Chondrocyte (in vitro differentiated cells): ENCODE measurements around the gene SLC25A11. TPM values are rescaled to one million over a fixed set of nuclear protein-coding genes. Genes with fewer than 3 reads are reported as not detected.

Experiments used
- DNase-seq: peaks from one replicate; pipeline ENCODE4 v3.0.0; 2021; ENCODE audit warnings: mixed read lengths, low spot score
- H3K27ac Mint-ChIP-seq: one replicate; pipeline ENCODE4 v1.8.0; 2021; ENCODE audit warnings: mild to moderate bottlenecking, moderate library complexity, mixed read lengths; ENCODE audit not compliant: unreplicated experiment
- H3K27me3 Mint-ChIP-seq: 2 replicates; pipeline ENCODE4 v1.8.0; 2021; ENCODE audit warnings: low read depth, mixed read lengths
- H3K36me3 Mint-ChIP-seq: 2 replicates; pipeline ENCODE4 v1.8.0; 2021; ENCODE audit warnings: low read depth, mixed read lengths
- H3K4me1 Mint-ChIP-seq: 2 replicates; pipeline ENCODE4 v1.8.0; 2021; ENCODE audit warnings: low read depth, mild to moderate bottlenecking, mixed read lengths
- H3K4me3 Mint-ChIP-seq: one replicate; pipeline ENCODE4 v1.8.0; 2021; ENCODE audit warnings: mild to moderate bottlenecking, moderate library complexity, mixed read lengths; ENCODE audit not compliant: unreplicated experiment
- H3K9me3 Mint-ChIP-seq: 2 replicates; pipeline ENCODE4 v1.8.0; 2021; ENCODE audit warnings: low read depth, mixed read lengths
- total RNA-seq: library from RNA; stranded (reverse); gene quantifications from 3 replicates; pipeline ENCODE4 v1.2.1, GENCODE V29; 2021
- TF ChIP-seq, protein P1 (sequence below): fragments of 200-600 bp; sonication (generic); IDR thresholded peaks from 2 replicates; pipeline ENCODE4 v1.5.0; 2021; ENCODE audit warnings: antibody characterized with exemption, mild to moderate bottlenecking, moderate library complexity

SLC25A11 gene
- total RNA-seq, 1 donor from 2014 or later = 46.6 TPM

DNA sequence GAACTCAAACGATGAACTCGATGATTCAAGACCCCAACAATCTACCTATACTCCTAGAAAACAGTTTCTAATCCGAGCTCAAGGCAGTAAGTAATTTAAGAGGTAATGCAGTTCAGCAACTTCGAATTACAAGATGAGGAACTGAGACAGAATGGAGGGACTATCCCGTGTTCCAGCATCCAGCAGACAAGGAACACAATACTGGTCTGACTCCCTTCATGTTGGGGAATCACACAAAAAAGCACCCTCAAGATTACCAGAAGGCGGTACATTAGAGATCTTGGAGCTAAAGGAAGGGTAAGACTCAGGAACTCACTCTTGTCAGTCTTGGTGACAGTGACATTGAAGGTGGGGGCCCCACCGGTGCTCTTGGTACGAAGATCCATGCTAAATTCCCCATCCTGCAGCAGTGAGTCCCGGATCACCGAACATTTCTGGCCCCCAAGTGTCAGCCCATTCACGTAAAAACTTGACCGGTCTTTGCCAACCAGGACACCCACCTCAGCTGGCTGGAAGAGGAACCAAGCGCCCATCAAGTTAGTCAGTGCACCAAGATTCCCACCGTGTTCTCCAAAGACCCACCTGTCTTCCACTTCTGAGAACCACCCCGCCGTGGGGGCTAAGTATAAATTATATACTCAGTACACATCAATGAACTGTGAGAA lies 6.6 kb upstream of the SLC25A11 start:
- H3K9me3 Mint-ChIP-seq = no peaks in the 10 kb centered on the region
- peaks cover 68% of the 10 kb centered on the region for H3K4me1 Mint-ChIP-seq
- no peak for DNase-seq
- H3K27ac Mint-ChIP-seq = peak overlapping the region; percentile 94
- no peaks in the 10 kb centered on the region for H3K27me3 Mint-ChIP-seq
- TF ChIP-seq, protein P1, sequence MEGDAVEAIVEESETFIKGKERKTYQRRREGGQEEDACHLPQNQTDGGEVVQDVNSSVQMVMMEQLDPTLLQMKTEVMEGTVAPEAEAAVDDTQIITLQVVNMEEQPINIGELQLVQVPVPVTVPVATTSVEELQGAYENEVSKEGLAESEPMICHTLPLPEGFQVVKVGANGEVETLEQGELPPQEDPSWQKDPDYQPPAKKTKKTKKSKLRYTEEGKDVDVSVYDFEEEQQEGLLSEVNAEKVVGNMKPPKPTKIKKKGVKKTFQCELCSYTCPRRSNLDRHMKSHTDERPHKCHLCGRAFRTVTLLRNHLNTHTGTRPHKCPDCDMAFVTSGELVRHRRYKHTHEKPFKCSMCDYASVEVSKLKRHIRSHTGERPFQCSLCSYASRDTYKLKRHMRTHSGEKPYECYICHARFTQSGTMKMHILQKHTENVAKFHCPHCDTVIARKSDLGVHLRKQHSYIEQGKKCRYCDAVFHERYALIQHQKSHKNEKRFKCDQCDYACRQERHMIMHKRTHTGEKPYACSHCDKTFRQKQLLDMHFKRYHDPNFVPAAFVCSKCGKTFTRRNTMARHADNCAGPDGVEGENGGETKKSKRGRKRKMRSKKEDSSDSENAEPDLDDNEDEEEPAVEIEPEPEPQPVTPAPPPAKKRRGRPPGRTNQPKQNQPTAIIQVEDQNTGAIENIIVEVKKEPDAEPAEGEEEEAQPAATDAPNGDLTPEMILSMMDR = no peak
- H3K36me3 Mint-ChIP-seq = peaks cover 25% of the 10 kb centered on the region
- H3K4me3 Mint-ChIP-seq = peak overlapping the region; percentile 96

DNA sequence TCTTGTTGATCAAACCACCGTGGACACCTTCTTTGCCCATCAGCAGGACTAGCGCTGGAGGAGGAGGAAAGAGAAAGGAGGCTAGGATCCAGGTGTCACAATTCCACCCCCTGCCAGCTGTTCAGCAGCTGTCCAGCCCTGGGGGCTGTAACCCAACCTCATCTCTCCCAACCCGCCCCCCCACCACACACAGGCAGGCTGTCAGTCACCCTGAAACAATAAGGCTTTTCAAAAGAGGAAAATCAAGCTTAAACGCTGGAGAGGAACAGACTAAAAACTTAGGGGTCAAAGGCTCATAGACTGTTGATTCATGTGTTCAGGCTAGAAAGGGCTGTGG lies 6.1 kb upstream of the SLC25A11 start:
- no peaks in the 10 kb centered on the region for H3K27me3 Mint-ChIP-seq
- no peaks in the 10 kb centered on the region for H3K9me3 Mint-ChIP-seq
- no peak for DNase-seq
- H3K4me1 Mint-ChIP-seq = peaks cover 68% of the 10 kb centered on the region
- peak overlapping the region; percentile 96 for H3K4me3 Mint-ChIP-seq
- H3K36me3 Mint-ChIP-seq = peaks cover 25% of the 10 kb centered on the region
- peak overlapping the region; percentile 94 for H3K27ac Mint-ChIP-seq
- TF ChIP-seq, protein P1 = no peak

- H3K36me3 Mint-ChIP-seq = peaks cover 25% of the 10 kb centered on the region
- H3K27ac Mint-ChIP-seq = peak overlapping the region; percentile 94
- DNase-seq = no peak
- no peaks in the 10 kb centered on the region for H3K9me3 Mint-ChIP-seq
- H3K27me3 Mint-ChIP-seq = no peaks in the 10 kb centered on the region
- peaks cover 65% of the 10 kb centered on the region for H3K4me1 Mint-ChIP-seq
- TF ChIP-seq, protein P1 = no peak
- peak overlapping the region; percentile 96 for H3K4me3 Mint-ChIP-seq
These were observed 5.5 kb upstream of the SLC25A11 start for GRCh38 chr17:4945176-4945943.

GRCh38 chr17:4944554-4945175 lies 4.8 kb upstream of the SLC25A11 start:
- Mint-ChIP-seq H3K4me3 (peak overlapping the region; percentile 96), H3K4me1 (peaks cover 62% of the 10 kb centered on the region), H3K27ac (peak overlapping the region; percentile 94), H3K9me3 (no peaks in the 10 kb centered on the region), H3K36me3 (peaks cover 25% of the 10 kb centered on the region), H3K27me3 (no peaks in the 10 kb centered on the region)
- TF ChIP-seq, protein P1 = no peak
- no peak for DNase-seq

GRCh38 chr17:4944163-4944553 lies 4.3 kb upstream of the SLC25A11 start:
- H3K4me1 Mint-ChIP-seq = peaks cover 65% of the 10 kb centered on the region
- H3K27me3 Mint-ChIP-seq = no peaks in the 10 kb centered on the region
- peaks cover 25% of the 10 kb centered on the region for H3K36me3 Mint-ChIP-seq
- peak overlapping the region; percentile 4 for H3K4me3 Mint-ChIP-seq
- no peaks in the 10 kb centered on the region for H3K9me3 Mint-ChIP-seq
- TF ChIP-seq, protein P1 = no peak
- no peak for DNase-seq
- H3K27ac Mint-ChIP-seq = peak overlapping the region; percentile 94
